Activated CD4-positive, alpha-beta T cell treated with anti-CD3 and anti-CD28 coated beads, Interleukin-2, amount 10 ng/mL, durations not matched to agents 7 days and 5 days (primary cell): ENCODE measurements around the gene ELMO1. TPM values are rescaled to one million over a fixed set of nuclear protein-coding genes. Genes with fewer than 3 reads are reported as not detected.

ENCODE experiments used
- CTCF ChIA-PET: fragments of 350-600 bp; sonication (Branson Sonifier 250); formaldehyde crosslinking; loops from one replicate; lab custom pipeline; 2021; ENCODE audit warnings: antibody characterized with exemption; lab: Charles Lee
- POLR2A ChIA-PET: fragments of 350-600 bp; sonication (Branson Sonifier 250); formaldehyde crosslinking; loops from one replicate; lab custom pipeline; 2021; ENCODE audit warnings: antibody characterized with exemption; lab: Charles Lee
- DNase-seq: peaks from one replicate; pipeline ENCODE4 v3.0.0-alpha.2; 2020
- H3K27ac Mint-ChIP-seq: one replicate; pipeline ENCODE4 v1.8.0; 2021; ENCODE audit warnings: mild to moderate bottlenecking, moderate library complexity, mixed read lengths
- H3K27me3 Mint-ChIP-seq: one replicate; pipeline ENCODE4 v1.8.0; 2021; ENCODE audit warnings: mixed read lengths
- H3K36me3 Mint-ChIP-seq: one replicate; pipeline ENCODE4 v1.8.0; 2021; ENCODE audit warnings: low read depth, mixed read lengths
- H3K4me1 Mint-ChIP-seq: one replicate; pipeline ENCODE4 v1.8.0; 2021; ENCODE audit warnings: mixed read lengths
- H3K4me3 Mint-ChIP-seq: one replicate; pipeline ENCODE4 v1.8.0; 2021; ENCODE audit warnings: mild to moderate bottlenecking, moderate library complexity, mixed read lengths
- H3K9me3 Mint-ChIP-seq: one replicate; pipeline ENCODE4 v1.8.0; 2021; ENCODE audit warnings: mixed read lengths
- total RNA-seq, 2 experiments: library from RNA; stranded (reverse); gene quantifications; one replicate each; pipeline ENCODE4 v1.2.3, GENCODE V29; 2021

Gene ELMO1
- total RNA-seq, 2 experiments from 2014 or later: 99.8 to 142 TPM

DNA sequence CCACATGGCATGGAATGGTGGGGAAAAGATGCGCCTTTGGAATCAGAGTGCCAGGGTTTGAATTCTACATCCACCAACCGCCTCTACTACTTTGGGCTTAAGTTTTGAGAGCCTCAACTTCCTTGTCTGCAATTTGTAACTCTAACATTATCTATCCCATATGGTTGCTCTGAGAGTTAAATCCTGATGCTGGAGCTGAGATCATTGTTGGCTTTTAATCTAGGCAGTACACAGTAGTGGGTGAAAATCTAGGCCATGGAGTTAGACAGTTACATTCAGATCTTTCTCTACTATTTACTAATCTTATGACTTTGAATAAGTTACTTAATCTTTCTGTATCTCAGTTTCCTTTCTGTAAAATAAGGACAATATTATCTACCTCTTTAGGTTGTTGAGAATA lies 574.6 kb downstream of the ELMO1 start:
- POLR2A ChIA-PET: interaction anchor here (0.7 kb wide), 1 partner anchor 187 kb away, joined by 3 read pairs; no protein-coding TSS in a partner anchor

DNA sequence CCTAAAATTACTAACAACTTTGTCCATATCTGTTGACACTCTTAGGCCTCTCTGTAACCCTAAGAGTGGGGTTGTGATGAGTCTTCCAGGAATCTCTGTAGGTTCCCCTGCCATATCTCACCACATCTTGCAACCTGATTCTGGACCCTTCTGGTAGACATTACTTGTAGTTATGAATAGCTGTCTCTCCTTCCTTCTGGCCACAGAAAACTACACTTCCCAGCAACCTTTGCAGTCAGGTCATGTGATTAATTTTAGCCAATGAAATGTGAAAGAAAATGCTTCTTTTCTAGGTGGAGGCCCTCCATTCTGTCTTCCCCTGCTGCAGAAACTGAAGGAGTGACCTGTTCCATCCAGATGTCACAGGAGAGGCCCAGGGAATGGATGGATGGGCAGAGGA lies 576.8 kb downstream of the ELMO1 start:
- peaks cover 4% of the 10 kb centered on the region for H3K9me3 Mint-ChIP-seq
- DNase-seq: no peak
- CTCF ChIA-PET: no interaction called here
- H3K4me1 Mint-ChIP-seq: peaks cover 15% of the 10 kb centered on the region
- H3K4me3 Mint-ChIP-seq: no peak overlapping the region
- POLR2A ChIA-PET: no interaction called here
- no peaks in the 10 kb centered on the region for H3K27me3 Mint-ChIP-seq
- no peak overlapping the region for H3K27ac Mint-ChIP-seq
- peaks cover 83% of the 10 kb centered on the region for H3K36me3 Mint-ChIP-seq

More for the DNA sequence above, 574.6 kb downstream of the ELMO1 start:
- Mint-ChIP-seq H3K4me1 (peaks cover 23% of the 10 kb centered on the region), H3K36me3 (peaks cover 83% of the 10 kb centered on the region), H3K9me3 (peaks cover 4% of the 10 kb centered on the region), H3K27ac (no peak overlapping the region), H3K4me3 (no peak overlapping the region), H3K27me3 (no peaks in the 10 kb centered on the region)
- no peak for DNase-seq
- CTCF ChIA-PET: no interaction called here

DNA sequence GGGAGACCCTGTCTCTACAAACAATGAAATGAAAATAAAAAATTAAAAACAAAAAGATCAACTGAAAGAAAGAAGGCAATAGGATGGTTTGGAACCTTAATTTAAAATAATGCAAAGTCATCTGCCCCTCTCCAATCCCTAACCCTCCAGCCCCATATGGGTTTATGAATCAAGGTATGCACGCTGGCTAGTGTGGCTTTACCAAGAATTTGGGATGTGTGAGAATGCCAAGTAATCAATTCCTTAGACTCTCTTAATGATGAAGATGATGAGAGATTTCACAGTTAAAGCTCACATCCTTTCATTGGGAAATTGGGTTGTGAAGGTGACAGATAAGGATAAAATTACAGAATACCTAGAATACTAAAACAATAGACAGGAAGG lies 577.3 kb downstream of the ELMO1 start:
- no peak overlapping the region for H3K27ac Mint-ChIP-seq
- peaks cover 4% of the 10 kb centered on the region for H3K9me3 Mint-ChIP-seq
- peaks cover 15% of the 10 kb centered on the region for H3K4me1 Mint-ChIP-seq
- ChIA-PET CTCF (no interaction called here), POLR2A (no interaction called here)
- no peak for DNase-seq
- no peaks in the 10 kb centered on the region for H3K27me3 Mint-ChIP-seq
- no peak overlapping the region for H3K4me3 Mint-ChIP-seq
- peaks cover 84% of the 10 kb centered on the region for H3K36me3 Mint-ChIP-seq

DNA sequence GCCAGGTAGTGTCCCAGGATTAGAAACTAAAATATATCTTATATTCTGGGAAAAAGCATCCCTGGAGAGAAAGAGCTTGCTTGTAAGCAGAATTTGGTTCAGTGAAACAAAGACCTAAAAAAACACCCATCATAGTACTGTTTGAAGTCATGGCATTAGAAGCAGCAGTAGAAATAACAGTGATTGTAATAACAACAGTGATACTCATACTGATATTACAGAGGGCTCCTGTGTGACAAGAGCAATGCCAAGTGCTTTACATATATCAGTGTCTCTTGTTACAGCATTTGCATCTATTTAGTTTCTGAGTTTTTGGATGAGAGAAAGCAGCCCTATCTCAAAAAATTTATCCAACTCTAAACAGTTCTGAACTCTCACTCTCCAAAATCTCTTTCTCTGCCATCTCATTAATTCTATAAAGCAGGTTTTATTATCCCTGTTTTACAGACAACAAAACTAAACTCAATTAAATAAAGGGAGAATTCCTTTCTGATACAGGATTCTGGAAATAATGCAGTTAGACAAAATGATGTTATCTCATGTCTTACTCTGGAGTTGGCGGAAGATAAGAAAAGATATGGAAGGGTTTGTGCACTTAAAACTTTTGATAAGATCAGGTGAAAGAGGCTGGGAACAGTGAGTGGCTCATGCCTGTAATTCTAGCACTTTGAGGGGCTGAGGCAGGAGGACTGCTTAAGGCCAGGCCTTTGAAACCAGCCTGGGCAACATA lies 577.9 kb downstream of the ELMO1 start:
- H3K27ac Mint-ChIP-seq: no peak overlapping the region
- H3K4me3 Mint-ChIP-seq: no peak overlapping the region
- CTCF ChIA-PET: no interaction called here
- H3K9me3 Mint-ChIP-seq: peaks cover 4% of the 10 kb centered on the region
- H3K4me1 Mint-ChIP-seq: peaks cover 15% of the 10 kb centered on the region
- H3K36me3 Mint-ChIP-seq: peaks cover 86% of the 10 kb centered on the region
- no peak for DNase-seq
- H3K27me3 Mint-ChIP-seq: no peaks in the 10 kb centered on the region
- POLR2A ChIA-PET: no interaction called here

DNA sequence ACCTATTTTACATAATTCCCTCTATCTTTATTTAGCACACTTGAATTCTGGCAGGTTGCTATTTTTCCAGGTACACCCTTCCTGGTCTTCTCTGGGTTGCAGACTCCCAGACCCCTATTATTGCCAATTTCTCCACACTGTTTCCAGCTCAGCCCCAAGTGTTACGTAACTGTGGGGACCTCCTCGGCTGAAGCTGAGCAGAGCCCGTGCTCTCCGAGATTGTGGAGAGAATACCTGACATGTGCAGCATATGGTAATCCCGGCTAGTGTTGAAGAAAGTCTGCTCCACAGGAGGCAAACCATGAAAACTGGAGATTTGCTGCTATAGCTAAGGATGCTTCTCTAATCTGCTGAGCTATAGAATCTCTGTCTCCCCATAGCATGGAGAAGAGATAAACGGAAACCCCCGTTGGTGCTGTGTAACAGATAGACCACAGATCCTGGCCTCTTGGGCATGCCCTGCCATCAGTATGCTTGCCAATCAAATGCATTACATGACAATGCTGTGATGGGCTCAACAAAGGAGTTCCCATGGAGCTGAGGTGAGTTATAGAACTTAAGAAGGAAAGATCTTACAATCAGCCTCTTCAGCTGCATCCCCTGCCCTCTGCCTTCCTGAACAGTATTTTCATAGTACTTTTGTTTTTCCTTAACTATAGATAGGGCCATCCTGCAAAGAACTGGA lies 579.8 kb downstream of the ELMO1 start:
- Mint-ChIP-seq H3K27me3 (no peaks in the 10 kb centered on the region), H3K9me3 (peaks cover 4% of the 10 kb centered on the region), H3K27ac (no peak overlapping the region), H3K4me1 (peaks cover 27% of the 10 kb centered on the region), H3K36me3 (peaks cover 89% of the 10 kb centered on the region), H3K4me3 (no peak overlapping the region)
- no peak for DNase-seq
- CTCF ChIA-PET: interaction anchor here (1.4 kb wide), 1 partner anchor 12 kb away, joined by 3 read pairs; no protein-coding TSS in a partner anchor
- POLR2A ChIA-PET: no interaction called here

DNA sequence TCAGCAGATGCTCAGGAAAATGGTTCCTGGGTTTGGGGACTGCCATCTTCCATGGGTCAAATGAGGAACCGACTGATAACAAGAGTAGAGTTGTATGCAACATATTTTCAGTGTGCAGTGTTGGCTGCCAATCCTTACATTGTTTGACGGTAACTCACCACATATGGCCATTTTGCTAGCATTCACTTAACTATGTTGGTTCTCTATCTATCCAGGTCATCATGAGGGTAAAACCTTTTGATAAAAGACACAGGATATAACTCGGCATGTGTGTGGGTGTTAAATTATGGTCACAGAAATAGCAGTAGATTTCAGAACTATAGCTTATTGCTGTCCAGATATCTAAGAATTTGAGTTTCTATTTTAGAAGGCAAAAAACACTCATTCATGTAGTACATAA lies 583.6 kb downstream of the ELMO1 start:
- POLR2A ChIA-PET: no interaction called here
- Mint-ChIP-seq H3K4me3 (no peak overlapping the region), H3K4me1 (peaks cover 12% of the 10 kb centered on the region), H3K27me3 (no peaks in the 10 kb centered on the region), H3K36me3 (peaks cover 94% of the 10 kb centered on the region), H3K27ac (no peak overlapping the region), H3K9me3 (no peaks in the 10 kb centered on the region)
- CTCF ChIA-PET: no interaction called here
- no peak for DNase-seq

DNA sequence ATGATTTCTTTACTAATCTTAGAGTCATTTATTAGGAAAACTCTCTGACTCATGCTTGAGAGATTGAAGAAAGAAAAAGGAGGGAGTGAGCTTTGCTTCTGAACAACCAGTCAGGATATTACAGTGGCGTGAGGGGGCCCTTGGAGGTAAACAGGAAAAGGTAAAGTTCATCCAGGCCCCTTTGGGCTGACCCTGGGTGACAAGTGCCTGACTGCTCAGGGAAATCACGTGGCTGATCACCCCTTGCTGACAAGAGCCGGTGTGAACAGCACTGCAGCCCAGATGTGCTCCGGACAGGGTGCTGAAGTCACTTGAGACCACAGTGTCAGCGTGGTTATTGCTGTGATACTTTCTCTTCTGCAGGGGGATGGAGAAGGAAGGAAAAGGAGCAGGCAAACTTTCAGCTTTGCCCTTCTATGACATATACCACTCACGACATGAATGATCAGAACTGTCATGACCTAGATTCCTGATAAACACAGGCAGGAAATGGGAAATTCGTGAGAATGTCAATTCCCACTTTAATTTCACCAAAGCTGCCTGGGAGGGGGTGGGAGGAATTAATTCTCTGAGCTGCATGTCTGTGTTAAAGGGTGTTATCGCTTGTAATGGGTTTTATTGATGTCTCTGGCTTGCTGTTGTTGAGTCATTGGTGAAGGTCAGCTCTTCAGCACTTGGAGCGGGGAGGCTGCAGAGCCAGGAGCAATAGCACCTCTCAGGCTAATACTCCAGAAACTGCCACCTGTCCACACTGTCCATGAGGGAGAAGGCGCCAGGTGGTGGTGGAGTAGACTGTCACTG lies 584.6 kb downstream of the ELMO1 start:
- no peak overlapping the region for H3K27ac Mint-ChIP-seq
- CTCF ChIA-PET: no interaction called here

DNA sequence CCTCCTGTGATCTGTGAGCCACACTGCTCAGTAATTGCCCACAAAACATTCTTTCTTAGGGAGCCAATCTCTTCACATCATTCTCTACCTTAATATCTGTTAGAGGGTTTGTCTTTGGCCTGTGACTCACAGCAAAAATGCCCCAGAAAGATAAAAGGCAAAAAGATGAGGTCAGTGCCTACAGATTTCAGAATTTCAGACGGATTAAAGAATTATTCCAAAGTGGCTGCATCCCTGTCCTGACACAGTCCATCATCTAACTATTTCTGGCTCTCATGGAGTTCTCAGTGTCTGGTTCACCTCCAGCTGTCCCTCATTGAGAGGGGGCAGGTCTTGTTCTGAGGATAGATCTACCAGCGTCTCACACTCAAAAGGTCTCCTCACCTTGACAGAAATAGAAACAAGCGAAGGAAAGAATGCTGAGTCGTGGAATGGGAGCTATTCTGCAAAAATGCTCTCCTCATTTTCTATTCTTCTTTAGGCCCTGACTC lies 585.8 kb downstream of the ELMO1 start:
- Mint-ChIP-seq H3K27me3 (no peaks in the 10 kb centered on the region), H3K4me1 (peaks cover 12% of the 10 kb centered on the region), H3K36me3 (peaks cover 92% of the 10 kb centered on the region), H3K4me3 (no peak overlapping the region), H3K27ac (no peak overlapping the region), H3K9me3 (peaks cover under 1% of the 10 kb centered on the region)
- POLR2A ChIA-PET: no interaction called here
- CTCF ChIA-PET: no interaction called here
- DNase-seq: no peak

More for the DNA sequence above, 584.6 kb downstream of the ELMO1 start:
- no peaks in the 10 kb centered on the region for H3K27me3 Mint-ChIP-seq
- POLR2A ChIA-PET: no interaction called here
- DNase-seq: no peak
- no peak overlapping the region for H3K4me3 Mint-ChIP-seq
- no peaks in the 10 kb centered on the region for H3K9me3 Mint-ChIP-seq
- peaks cover 12% of the 10 kb centered on the region for H3K4me1 Mint-ChIP-seq
- peaks cover 93% of the 10 kb centered on the region for H3K36me3 Mint-ChIP-seq

DNA sequence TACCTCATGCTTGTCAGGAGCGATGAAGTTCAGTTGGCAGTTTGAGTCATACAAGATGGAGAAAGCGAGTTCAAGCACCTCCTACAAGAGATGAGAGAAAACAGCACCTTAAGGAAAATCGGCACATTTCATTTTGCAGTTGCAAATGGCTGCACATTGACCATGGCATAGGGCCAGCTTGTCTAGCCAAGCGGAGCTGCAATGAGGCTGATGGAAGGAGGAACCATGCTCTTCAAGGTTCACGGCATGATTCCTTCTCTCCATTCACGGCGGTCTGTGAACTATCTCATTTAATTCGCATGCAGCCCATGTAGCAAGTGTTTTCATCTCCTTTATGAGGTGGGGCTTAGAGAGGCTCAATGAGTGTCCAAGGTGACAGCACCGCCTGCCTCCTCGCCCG lies 587.0 kb downstream of the ELMO1 start:
- POLR2A ChIA-PET: no interaction called here
- Mint-ChIP-seq H3K27ac (no peak overlapping the region), H3K9me3 (peaks cover 4% of the 10 kb centered on the region), H3K4me3 (no peak overlapping the region), H3K36me3 (peaks cover 92% of the 10 kb centered on the region), H3K4me1 (peaks cover 12% of the 10 kb centered on the region), H3K27me3 (no peaks in the 10 kb centered on the region)
- no peak for DNase-seq
- CTCF ChIA-PET: interaction anchor here (0.5 kb wide), 1 partner anchor 128 kb away, joined by 3 read pairs; no protein-coding TSS in a partner anchor

DNA sequence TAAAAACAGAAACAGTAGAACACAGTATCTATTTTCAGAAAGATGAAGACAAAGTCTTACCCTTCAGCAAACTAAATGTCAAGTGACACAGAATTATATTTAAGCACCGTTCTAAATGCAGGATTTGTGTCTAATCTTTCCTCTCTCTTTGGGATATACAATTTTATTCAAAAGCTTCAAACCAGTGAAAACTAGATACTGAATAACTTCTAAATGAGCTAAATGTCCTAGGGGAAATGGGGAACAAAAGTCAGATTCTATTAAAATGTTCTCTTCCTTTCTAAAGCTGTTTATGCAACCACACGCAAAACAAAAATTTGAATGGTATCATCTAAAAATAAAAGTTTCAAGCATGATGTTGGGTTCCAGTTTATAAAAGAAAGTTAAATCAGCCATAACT lies 588.0 kb downstream of the ELMO1 start:
- H3K4me1 Mint-ChIP-seq: peaks cover 12% of the 10 kb centered on the region

DNA sequence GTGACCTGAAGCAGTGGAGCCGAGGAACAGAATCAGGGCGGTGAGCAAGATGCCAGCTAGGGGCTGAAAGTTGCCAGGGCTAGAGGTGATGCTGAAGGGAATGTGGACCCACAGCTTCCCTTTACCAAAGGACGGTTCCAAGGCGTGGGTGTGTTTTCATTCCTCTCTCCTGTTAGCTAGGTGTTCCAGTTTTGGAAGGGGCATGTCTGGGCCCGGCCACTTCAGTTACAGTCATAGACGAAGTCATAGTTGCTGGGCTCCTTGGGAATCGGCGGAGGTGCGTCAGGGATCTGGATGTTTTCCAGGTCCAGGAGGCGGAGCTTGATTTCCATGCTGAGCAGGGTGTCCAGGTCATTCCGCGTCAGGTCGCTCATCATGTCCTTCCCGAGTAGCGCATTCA lies 593.3 kb downstream of the ELMO1 start:
- H3K27me3 Mint-ChIP-seq: no peaks in the 10 kb centered on the region
- POLR2A ChIA-PET: no interaction called here
- H3K9me3 Mint-ChIP-seq: peaks cover 15% of the 10 kb centered on the region
- H3K27ac Mint-ChIP-seq: no peak overlapping the region
- DNase-seq: no peak
- peaks cover 82% of the 10 kb centered on the region for H3K36me3 Mint-ChIP-seq
- H3K4me1 Mint-ChIP-seq: peaks cover 10% of the 10 kb centered on the region
- CTCF ChIA-PET: interaction anchor here (1.1 to 1.6 kb wide), 3 partner anchors 14 to 99 kb away, joined by 3 to 4 read pairs (median 3); no protein-coding TSS in a partner anchor
- no peak overlapping the region for H3K4me3 Mint-ChIP-seq

More for the DNA sequence above, 588.0 kb downstream of the ELMO1 start:
- no peak for DNase-seq
- Mint-ChIP-seq H3K27ac (no peak overlapping the region), H3K4me3 (no peak overlapping the region), H3K9me3 (peaks cover 8% of the 10 kb centered on the region), H3K36me3 (peaks cover 92% of the 10 kb centered on the region), H3K27me3 (no peaks in the 10 kb centered on the region)
- ChIA-PET POLR2A (no interaction called here), CTCF (interaction anchor here (0.6 to 1.0 kb wide), 2 partner anchors 21 to 663 kb away, joined by 3 to 4 read pairs; no protein-coding TSS in a partner anchor)

DNA sequence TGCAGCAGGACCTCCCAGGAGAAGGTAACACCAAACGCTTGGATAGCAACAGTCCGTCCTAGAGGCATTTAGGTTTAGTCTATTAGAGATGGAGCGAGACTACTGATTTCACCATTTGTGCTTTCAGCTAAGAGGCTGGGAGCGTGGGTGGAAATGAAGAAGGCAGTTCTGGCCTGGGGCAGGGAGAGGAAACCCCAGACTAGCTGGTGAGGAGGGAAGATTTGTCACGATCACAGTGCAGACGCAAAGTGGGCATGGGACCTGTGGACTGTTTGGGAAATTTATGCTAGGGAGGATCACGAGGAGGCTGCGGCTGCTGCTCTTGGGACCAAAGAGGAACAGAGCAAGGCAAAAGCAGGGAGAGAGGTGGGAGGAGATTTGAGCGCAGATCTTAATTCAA lies 594.0 kb downstream of the ELMO1 start:
- Mint-ChIP-seq H3K27ac (peak overlapping the region; percentile 31), H3K27me3 (no peaks in the 10 kb centered on the region), H3K36me3 (peaks cover 79% of the 10 kb centered on the region), H3K9me3 (peaks cover 15% of the 10 kb centered on the region), H3K4me1 (peaks cover 10% of the 10 kb centered on the region), H3K4me3 (no peak overlapping the region)
- POLR2A ChIA-PET: no interaction called here
- DNase-seq: no peak
- CTCF ChIA-PET: interaction anchor here (0.6 kb wide), 2 partner anchors 18 to 169 kb away, joined by 5 to 6 read pairs; no protein-coding TSS in a partner anchor
